Measurements from ENCODE around the gene DDX53. TPM values are rescaled to one million over a fixed set of nuclear protein-coding genes. Genes with fewer than 3 reads are reported as not detected.

DDX53 gene
- total RNA-seq, 1 experiment from 2014 or later = not detected

- BruUV-seq (replicated peaks) = no TSS peak
- ChIA-PET POLR2A (ENCODE audit: unreplicated experiment) (no interaction called here), CTCF (no interaction called here)
- TF ChIP-seq CTCF (conservative IDR thresholded peaks at IDR 0.05) (no peak), EZH2 (IDR thresholded peaks at IDR 0.05; ENCODE audit: low read depth) (no peak)
- no peaks in the 10 kb centered on the region for H3K4me1 ChIP-seq (replicated peaks; ENCODE audit: insufficient read depth)
- no peak overlapping the region for H3K4me3 ChIP-seq
- no peak for DNase-seq
- H3K27ac ChIP-seq = no peak overlapping the region
- no peaks in the 10 kb centered on the region for H4K20me1 ChIP-seq (ENCODE audit: insufficient read depth)
- no peak overlapping the region for H3K4me2 ChIP-seq
- H3K9me3 ChIP-seq (ENCODE audit: insufficient read depth, low read depth) = no peaks in the 10 kb centered on the region
- H3K36me3 ChIP-seq (ENCODE audit: low read depth) = no peaks in the 10 kb centered on the region
- H3K9me2 ChIP-seq (ENCODE audit: insufficient read depth) = no peaks in the 10 kb centered on the region
- H3F3A ChIP-seq (ENCODE audit: insufficient read depth, low read depth) = no peaks in the 10 kb centered on the region
- H2AFZ ChIP-seq = no peak overlapping the region
- no peaks in the 10 kb centered on the region for H3K79me2 ChIP-seq (ENCODE audit: low read depth)
- intact Hi-C loops (cut with micrococcal nuclease; ENCODE audit: unreplicated experiment) = no loop called here
- no peaks in the 10 kb centered on the region for H3K27me3 ChIP-seq (ENCODE audit: insufficient read depth, low read depth)
Measured at GRCh38 chrX:23031600-23031999, 31.8 kb downstream of the DDX53 start.

- intact Hi-C loops (cut with micrococcal nuclease; ENCODE audit: unreplicated experiment) = no loop called here
- no peaks in the 10 kb centered on the region for H3K79me2 ChIP-seq (ENCODE audit: low read depth)
- ChIA-PET CTCF (no interaction called here), POLR2A (ENCODE audit: unreplicated experiment) (interaction anchor here (0.8 kb wide), 1 partner anchor 104 kb away, joined by 11 read pairs; no protein-coding TSS in a partner anchor)
- no peak overlapping the region for H2AFZ ChIP-seq
- H3K4me3 ChIP-seq = no peak overlapping the region
- H3K9me2 ChIP-seq (ENCODE audit: insufficient read depth) = no peaks in the 10 kb centered on the region
- H3F3A ChIP-seq (ENCODE audit: insufficient read depth, low read depth) = no peaks in the 10 kb centered on the region
- DNase-seq = no peak
- no TSS peak for BruUV-seq (replicated peaks)
- no peak overlapping the region for H3K27ac ChIP-seq
- no peak overlapping the region for H3K4me2 ChIP-seq
- H3K4me1 ChIP-seq (replicated peaks; ENCODE audit: insufficient read depth) = no peaks in the 10 kb centered on the region
- no peak for TF ChIP-seq EZH2 (IDR thresholded peaks at IDR 0.05; ENCODE audit: low read depth)
- TF ChIP-seq CTCF (conservative IDR thresholded peaks at IDR 0.05) = no peak
- no peaks in the 10 kb centered on the region for H3K36me3 ChIP-seq (ENCODE audit: low read depth)
- H3K27me3 ChIP-seq (ENCODE audit: insufficient read depth, low read depth) = no peaks in the 10 kb centered on the region
- H4K20me1 ChIP-seq (ENCODE audit: insufficient read depth) = no peaks in the 10 kb centered on the region
- H3K9me3 ChIP-seq (ENCODE audit: insufficient read depth, low read depth) = no peaks in the 10 kb centered on the region
Measured at GRCh38 chrX:23035493-23035892, 35.7 kb downstream of the DDX53 start.

- H3K4me1 ChIP-seq (replicated peaks; ENCODE audit: insufficient read depth) = no peaks in the 10 kb centered on the region
- TF ChIP-seq CTCF (conservative IDR thresholded peaks at IDR 0.05) (no peak), EZH2 (IDR thresholded peaks at IDR 0.05; ENCODE audit: low read depth) (no peak)
- no peak overlapping the region for H3K4me3 ChIP-seq
- ChIA-PET CTCF (no interaction called here), POLR2A (ENCODE audit: unreplicated experiment) (no interaction called here)
- no peaks in the 10 kb centered on the region for H3K27me3 ChIP-seq (ENCODE audit: insufficient read depth, low read depth)
- no peak overlapping the region for H3K27ac ChIP-seq
- H3K79me2 ChIP-seq (ENCODE audit: low read depth) = no peaks in the 10 kb centered on the region
- BruUV-seq (replicated peaks) = no TSS peak
- no peaks in the 10 kb centered on the region for H4K20me1 ChIP-seq (ENCODE audit: insufficient read depth)
- no peaks in the 10 kb centered on the region for H3K9me2 ChIP-seq (ENCODE audit: insufficient read depth)
- H3K36me3 ChIP-seq (ENCODE audit: low read depth) = no peaks in the 10 kb centered on the region
- no peaks in the 10 kb centered on the region for H3F3A ChIP-seq (ENCODE audit: insufficient read depth, low read depth)
- H3K4me2 ChIP-seq = no peak overlapping the region
- intact Hi-C loops (cut with micrococcal nuclease; ENCODE audit: unreplicated experiment) = no loop called here
- no peaks in the 10 kb centered on the region for H3K9me3 ChIP-seq (ENCODE audit: insufficient read depth, low read depth)
- DNase-seq = no peak
- no peak overlapping the region for H2AFZ ChIP-seq
Measured at GRCh38 chrX:23046443-23046842, 46.7 kb downstream of the DDX53 start.
